ENCODE data around the gene TCF15.

TCF15 gene

GRCh38 chr20:555976-556385, 54.1 kb downstream of the TCF15 start:
- no peak overlapping the region for H3K27ac ChIP-seq
- no peak for TF ChIP-seq CTCF (IDR thresholded peaks at IDR 0.05; ENCODE audit: low read depth, low read length, missing control alignments)
- no peaks in the 10 kb centered on the region for H3K27me3 ChIP-seq (replicated peaks)
- H3K36me3 ChIP-seq (replicated peaks), result no peaks in the 10 kb centered on the region
- no peak for DNase-seq
- in situ Hi-C loops (cut with HindIII; ENCODE audit: low pct_ligation_motif_present, low sequenced_read_pairs), result no loop called here
- H3K4me3 ChIP-seq (ENCODE audit: low read depth, low read length), result no peak overlapping the region

Measured in brain microvascular endothelial cell (primary cell).